Measurements from ENCODE around the gene SMIM1. TPM values are rescaled to one million over a fixed set of nuclear protein-coding genes. Genes with fewer than 3 reads are reported as not detected.

Gene SMIM1
- total RNA-seq, 1 donor from 2014 or later = 1.3 TPM

DNA sequence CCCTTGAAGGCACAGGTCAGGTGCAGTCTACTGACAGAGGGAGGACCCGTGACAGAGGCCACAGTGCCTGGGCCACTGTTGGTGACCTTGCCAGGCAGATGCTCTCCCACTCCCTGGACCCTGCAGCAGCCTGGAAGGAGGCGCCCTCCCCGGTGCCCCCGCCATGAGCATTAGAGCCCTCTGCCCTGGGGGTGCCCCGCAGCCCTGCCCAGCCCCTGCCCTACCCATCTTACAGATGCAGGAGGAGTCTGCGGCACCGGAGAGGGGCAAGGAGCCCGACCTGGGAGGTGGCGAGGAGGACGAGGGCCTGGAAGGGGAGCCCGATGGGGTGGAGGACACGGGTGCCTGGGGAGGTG, 9.7 kb upstream of the SMIM1 start:
- peaks cover 49% of the 10 kb centered on the region for H3K27me3 Mint-ChIP-seq (ENCODE audit: unreplicated experiment)
- H3K4me1 Mint-ChIP-seq (ENCODE audit: unreplicated experiment) = no peaks in the 10 kb centered on the region

GRCh38 chr1:3763351-3764125, 9.0 kb upstream of the SMIM1 start:
- Mint-ChIP-seq H3K27ac (ENCODE audit: unreplicated experiment) (no peak overlapping the region), H3K9me3 (ENCODE audit: unreplicated experiment) (peaks cover 11% of the 10 kb centered on the region), H3K27me3 (ENCODE audit: unreplicated experiment) (peaks cover 48% of the 10 kb centered on the region), H3K4me3 (ENCODE audit: unreplicated experiment) (no peak overlapping the region), H3K4me1 (ENCODE audit: unreplicated experiment) (no peaks in the 10 kb centered on the region), H3K36me3 (ENCODE audit: unreplicated experiment) (no peaks in the 10 kb centered on the region)
- DNase-seq (ENCODE audit: extremely low spot score, unreplicated experiment) = no peak
- TF ChIP-seq, protein P1, sequence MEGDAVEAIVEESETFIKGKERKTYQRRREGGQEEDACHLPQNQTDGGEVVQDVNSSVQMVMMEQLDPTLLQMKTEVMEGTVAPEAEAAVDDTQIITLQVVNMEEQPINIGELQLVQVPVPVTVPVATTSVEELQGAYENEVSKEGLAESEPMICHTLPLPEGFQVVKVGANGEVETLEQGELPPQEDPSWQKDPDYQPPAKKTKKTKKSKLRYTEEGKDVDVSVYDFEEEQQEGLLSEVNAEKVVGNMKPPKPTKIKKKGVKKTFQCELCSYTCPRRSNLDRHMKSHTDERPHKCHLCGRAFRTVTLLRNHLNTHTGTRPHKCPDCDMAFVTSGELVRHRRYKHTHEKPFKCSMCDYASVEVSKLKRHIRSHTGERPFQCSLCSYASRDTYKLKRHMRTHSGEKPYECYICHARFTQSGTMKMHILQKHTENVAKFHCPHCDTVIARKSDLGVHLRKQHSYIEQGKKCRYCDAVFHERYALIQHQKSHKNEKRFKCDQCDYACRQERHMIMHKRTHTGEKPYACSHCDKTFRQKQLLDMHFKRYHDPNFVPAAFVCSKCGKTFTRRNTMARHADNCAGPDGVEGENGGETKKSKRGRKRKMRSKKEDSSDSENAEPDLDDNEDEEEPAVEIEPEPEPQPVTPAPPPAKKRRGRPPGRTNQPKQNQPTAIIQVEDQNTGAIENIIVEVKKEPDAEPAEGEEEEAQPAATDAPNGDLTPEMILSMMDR (IDR thresholded peaks at IDR 0.05) = no peak

More for the DNA sequence above, 9.7 kb upstream of the SMIM1 start:
- no peak overlapping the region for H3K4me3 Mint-ChIP-seq (ENCODE audit: unreplicated experiment)
- H3K36me3 Mint-ChIP-seq (ENCODE audit: unreplicated experiment) = no peaks in the 10 kb centered on the region
- H3K27ac Mint-ChIP-seq (ENCODE audit: unreplicated experiment) = no peak overlapping the region
- TF ChIP-seq, protein P1 (IDR thresholded peaks at IDR 0.05) = no peak
- H3K9me3 Mint-ChIP-seq (ENCODE audit: unreplicated experiment) = peaks cover 11% of the 10 kb centered on the region
- no peak for DNase-seq (ENCODE audit: extremely low spot score, unreplicated experiment)

DNA sequence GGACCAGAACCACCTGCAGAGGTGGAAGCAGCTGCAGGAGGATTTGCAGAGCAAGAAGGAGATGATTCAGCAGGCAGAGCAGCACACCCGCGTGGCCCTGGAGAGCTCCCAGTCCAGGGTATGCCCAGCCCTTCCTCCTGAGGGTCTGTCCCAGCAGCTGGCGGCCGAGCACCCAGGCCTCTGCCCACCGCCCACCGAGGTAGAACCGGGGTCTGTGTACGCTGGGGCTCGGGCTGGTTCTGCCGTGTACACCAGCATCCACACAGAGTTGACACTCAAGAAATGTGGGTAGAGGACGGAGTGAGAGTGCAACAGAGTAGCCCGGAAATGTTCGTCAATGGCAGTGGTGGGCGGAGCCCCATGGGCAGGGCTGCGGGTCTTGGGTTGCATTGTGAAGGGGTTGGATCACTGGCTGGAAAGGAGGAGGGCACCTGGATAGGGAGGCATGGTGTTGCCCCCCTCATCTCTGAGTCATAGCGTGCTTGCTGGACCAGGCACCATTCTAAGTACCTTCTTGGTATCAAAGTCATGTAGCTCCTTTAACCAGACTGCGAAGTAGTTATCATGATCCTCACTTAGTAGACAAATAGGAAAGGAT, 5.1 kb upstream of the SMIM1 start:
- TF ChIP-seq, protein P1 (IDR thresholded peaks at IDR 0.05) = no peak
- DNase-seq (ENCODE audit: extremely low spot score, unreplicated experiment) = no peak
- H3K4me3 Mint-ChIP-seq (ENCODE audit: unreplicated experiment) = no peak overlapping the region

GRCh38 chr1:3768811-3769390, 3.6 kb upstream of the SMIM1 start:
- peaks cover 25% of the 10 kb centered on the region for H3K27me3 Mint-ChIP-seq (ENCODE audit: unreplicated experiment)
- H3K4me1 Mint-ChIP-seq (ENCODE audit: unreplicated experiment) = peaks cover 3% of the 10 kb centered on the region
- TF ChIP-seq, protein P1 (IDR thresholded peaks at IDR 0.05) = no peak
- no peaks in the 10 kb centered on the region for H3K36me3 Mint-ChIP-seq (ENCODE audit: unreplicated experiment)
- H3K27ac Mint-ChIP-seq (ENCODE audit: unreplicated experiment) = no peak overlapping the region
- H3K4me3 Mint-ChIP-seq (ENCODE audit: unreplicated experiment) = no peak overlapping the region
- H3K9me3 Mint-ChIP-seq (ENCODE audit: unreplicated experiment) = no peaks in the 10 kb centered on the region
- no peak for DNase-seq (ENCODE audit: extremely low spot score, unreplicated experiment)

More for the DNA sequence above, 5.1 kb upstream of the SMIM1 start:
- H3K36me3 Mint-ChIP-seq (ENCODE audit: unreplicated experiment) = no peaks in the 10 kb centered on the region
- H3K9me3 Mint-ChIP-seq (ENCODE audit: unreplicated experiment) = no peaks in the 10 kb centered on the region
- no peak overlapping the region for H3K27ac Mint-ChIP-seq (ENCODE audit: unreplicated experiment)
- peaks cover 3% of the 10 kb centered on the region for H3K4me1 Mint-ChIP-seq (ENCODE audit: unreplicated experiment)
- H3K27me3 Mint-ChIP-seq (ENCODE audit: unreplicated experiment) = peaks cover 27% of the 10 kb centered on the region

Measured in osteocyte (in vitro differentiated cells).